Limb (tissue), 2 donors: Measurements from ENCODE around the gene PTPRF.

Experiments used
- DNase-seq, 2 donors: peaks; one replicate each; pipeline ENCODE4 v3.0.0-alpha.2; 2016; ENCODE audit errors: extremely low spot score in 2 of 2

The PTPRF gene

DNA sequence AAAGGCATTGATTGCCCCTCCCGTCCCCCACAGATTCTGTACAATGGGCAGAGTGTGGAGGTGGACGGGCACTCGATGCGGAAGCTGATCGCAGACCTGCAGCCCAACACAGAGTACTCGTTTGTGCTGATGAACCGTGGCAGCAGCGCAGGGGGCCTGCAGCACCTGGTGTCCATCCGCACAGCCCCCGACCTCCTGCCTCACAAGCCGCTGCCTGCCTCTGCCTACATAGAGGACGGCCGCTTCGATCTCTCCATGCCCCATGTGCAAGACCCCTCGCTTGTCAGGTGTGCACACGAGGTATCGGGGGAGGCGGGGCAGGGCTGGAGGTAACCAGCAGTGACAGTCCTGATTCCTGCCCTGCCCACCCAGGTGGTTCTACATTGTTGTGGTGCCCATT is 74.5 kb downstream of the PTPRF start:
- no peak for DNase-seq

- no peak for DNase-seq
Observed at GRCh38 chr1:43605766-43606165, 75.1 kb downstream of the PTPRF start.

DNA sequence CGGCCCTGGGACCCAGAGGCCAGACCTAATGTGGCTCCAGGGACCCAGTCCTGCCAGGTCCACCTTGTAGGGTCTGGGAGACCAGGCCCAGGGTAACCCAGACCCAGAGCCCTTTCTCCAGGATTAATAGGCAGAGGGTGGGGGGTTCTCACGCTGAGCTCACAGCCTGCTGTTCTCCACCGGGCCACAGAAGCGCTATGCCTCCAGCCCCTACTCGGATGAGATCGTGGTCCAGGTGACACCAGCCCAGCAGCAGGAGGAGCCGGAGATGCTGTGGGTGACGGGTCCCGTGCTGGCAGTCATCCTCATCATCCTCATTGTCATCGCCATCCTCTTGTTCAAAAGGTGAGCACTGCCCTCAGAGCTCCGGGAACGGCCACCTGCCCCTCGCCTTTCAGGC is 75.9 kb downstream of the PTPRF start:
- DNase-seq: no peak

- DNase-seq: no peak
Observed at GRCh38 chr1:43608827-43609226, 78.1 kb downstream of the PTPRF start.

GRCh38 chr1:43610339-43610738 is 79.7 kb downstream of the PTPRF start:
- no peak for DNase-seq

DNA sequence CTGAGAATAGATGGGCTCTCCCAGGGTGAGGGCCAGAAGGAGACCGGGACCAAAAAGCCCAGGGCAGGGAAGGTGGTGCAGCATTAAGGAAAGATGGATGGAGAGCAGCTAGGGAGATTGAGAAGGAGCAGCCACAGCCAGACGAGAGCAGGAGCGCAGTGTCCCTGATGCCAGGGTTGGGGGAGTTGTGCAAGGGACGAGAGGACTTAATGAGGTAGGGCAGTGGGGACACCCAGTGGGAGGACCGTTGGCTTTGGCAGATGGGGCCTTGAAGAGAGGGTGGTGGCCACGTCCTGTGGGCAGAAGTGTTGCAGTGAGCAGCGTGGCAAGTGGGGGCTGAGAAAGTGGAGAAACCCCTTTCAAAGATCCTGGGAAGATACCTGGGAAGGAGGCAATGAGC is 81.3 kb downstream of the PTPRF start:
- DNase-seq: no peak

- no peak for DNase-seq
Observed at GRCh38 chr1:43612406-43612805, 81.7 kb downstream of the PTPRF start.

DNA sequence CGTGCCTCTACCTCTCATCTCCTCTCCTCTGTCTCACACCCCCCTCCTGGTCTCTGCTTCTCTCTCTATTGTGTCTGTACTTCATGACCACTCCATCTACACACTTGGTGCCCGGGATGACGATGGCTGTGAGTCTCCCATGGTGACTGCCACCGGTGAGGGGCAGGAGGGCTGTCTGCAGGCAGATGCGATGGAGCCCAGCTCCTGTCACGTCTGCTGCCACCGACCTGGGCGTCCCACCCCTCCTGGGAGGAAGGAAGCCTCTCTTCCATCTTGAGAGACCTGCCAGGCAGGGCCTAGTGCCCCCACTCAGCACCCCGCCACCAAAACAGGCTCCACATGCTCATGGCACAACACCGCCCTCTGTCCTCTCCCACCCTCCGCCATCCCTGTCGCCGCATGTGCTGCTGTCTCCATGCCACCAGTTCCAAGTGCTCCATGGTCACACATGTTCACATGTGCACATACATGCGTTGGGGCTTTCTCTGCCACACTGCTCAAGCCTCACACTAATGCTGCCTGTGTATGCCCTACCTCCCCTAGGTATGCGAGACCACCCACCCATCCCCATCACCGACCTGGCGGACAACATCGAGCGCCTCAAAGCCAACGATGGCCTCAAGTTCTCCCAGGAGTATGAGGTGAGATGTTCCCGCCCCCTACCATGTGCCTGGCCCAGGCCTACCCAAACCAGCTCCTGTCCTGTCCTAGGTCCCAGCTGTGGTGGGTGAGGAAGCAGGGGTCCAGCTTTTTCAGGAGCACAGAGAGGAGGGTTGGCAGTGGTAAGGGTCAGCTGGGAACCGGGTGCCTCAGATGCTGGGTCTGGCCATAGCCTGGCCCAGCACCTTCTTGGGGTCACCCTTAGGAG is 82.6 kb downstream of the PTPRF start:
- DNase-seq: no peak

DNA sequence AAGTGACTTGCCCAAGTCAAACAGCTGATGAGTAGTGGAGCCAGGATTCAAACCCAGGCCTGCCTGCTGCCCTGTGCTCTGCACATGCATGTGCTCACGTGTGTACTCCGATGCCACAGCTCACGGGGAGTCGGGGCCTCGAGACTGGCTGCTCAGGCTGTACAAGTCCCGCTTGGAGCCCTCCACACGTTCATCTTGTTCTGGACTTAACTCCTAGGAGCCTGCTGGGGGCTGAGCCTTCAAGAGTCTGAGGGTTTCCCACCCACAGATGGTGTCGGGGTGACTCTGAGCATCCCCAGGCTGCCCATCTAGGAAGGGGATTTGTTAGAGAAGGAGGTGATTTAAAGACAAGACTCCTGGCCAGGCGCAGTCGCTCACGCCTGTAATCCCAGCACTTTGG is 83.5 kb downstream of the PTPRF start:
- no peak for DNase-seq

GRCh38 chr1:43614891-43615290 is 84.2 kb downstream of the PTPRF start:
- DNase-seq: no peak

DNA sequence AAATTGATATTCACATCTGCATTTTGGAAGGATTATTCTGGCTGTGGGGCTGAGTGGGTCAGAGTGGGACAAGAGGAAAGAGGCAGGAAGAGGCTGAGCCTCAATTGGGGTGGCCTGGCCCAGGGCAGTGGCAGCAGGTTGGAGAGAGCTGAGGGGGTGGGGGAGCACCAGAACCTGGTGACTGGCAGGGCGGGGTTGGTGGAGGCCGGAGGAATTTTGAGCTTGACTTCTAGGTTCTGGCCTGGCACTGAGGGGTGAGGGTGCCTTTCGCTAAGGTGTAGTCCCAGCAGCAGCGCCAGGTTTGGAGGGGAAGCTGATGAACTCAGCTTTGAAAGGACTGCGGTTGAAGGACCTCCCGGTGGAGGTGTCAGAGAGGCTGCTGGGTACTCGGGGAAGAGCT is 85.7 kb downstream of the PTPRF start:
- DNase-seq: no peak

DNA sequence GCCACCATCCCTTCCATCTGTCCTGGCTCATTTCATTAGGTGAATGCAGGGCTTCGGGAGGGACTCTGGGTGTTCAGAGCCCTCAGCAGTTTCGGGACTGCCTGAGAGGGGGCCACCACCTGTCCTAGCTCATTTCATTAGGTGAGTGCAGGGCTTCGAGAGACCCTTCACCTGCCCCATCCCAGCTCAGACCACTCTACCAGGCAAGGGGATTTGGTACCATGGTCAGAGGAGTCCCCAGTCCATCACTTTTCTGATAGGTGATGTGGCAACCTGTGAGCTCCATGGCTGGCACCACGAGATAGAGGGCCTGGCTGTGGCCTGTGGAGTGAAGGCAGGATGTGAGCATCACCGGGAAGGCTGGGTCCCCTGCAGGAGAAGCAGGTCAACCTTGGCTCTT is 86.3 kb downstream of the PTPRF start:
- no peak for DNase-seq

- no peak for DNase-seq
Observed at GRCh38 chr1:43617668-43618067, 87.0 kb downstream of the PTPRF start.

DNA sequence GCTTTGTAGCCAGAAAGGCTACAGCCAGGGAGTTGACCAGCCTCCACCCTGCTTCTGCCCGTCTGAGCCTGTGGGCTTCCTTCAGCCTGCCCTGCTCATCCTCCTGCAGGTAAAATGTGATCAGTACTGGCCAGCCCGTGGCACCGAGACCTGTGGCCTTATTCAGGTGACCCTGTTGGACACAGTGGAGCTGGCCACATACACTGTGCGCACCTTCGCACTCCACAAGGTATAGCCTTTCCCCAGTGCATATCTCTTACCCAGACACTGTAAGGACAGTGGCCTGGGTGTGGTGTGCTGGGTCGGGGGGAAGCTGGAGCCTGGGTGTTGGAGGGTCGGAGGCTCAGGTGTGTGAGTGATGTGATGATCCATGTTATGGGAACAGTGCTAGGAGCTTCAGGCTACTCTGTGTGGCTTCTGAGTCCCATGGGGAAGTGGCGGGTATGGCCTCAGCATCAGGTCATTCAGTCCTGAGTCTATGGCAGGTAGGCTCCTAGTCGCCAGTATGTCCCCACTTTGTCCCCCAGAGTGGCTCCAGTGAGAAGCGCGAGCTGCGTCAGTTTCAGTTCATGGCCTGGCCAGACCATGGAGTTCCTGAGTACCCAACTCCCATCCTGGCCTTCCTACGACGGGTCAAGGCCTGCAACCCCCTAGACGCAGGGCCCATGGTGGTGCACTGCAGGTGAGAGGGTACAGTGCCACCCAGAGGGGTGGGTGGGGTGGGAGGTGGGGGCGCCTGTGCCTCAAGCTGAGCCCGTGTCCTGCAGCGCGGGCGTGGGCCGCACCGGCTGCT is 88.0 kb downstream of the PTPRF start:
- no peak for DNase-seq

DNA sequence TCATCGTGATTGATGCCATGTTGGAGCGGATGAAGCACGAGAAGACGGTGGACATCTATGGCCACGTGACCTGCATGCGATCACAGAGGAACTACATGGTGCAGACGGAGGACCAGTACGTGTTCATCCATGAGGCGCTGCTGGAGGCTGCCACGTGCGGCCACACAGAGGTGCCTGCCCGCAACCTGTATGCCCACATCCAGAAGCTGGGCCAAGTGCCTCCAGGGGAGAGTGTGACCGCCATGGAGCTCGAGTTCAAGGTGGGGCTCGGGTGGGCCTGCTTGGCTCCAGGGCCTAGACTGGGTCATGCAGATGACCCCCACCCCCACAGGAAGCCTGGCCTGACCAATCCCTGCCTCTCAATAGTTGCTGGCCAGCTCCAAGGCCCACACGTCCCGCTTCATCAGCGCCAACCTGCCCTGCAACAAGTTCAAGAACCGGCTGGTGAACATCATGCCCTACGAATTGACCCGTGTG is 88.7 kb downstream of the PTPRF start:
- no peak for DNase-seq

GRCh38 chr1:43619996-43620920 is 89.6 kb downstream of the PTPRF start:
- DNase-seq: no peak

DNA sequence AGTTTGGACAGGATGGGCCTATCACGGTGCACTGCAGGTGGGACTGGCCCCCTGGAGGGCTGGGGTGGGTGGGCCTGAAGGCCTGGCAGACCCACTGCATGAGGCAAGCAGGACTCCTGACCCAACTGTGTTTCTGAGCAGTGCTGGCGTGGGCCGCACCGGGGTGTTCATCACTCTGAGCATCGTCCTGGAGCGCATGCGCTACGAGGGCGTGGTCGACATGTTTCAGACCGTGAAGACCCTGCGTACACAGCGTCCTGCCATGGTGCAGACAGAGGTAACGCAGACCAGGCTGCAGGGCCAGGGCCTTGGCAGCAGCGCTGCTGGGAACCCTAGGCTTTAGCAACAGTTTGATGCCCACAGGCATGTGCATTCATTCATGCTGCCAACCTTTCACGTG is 90.3 kb downstream of the PTPRF start:
- DNase-seq: no peak

- DNase-seq: no peak
Observed at GRCh38 chr1:43621386-43621785, 90.7 kb downstream of the PTPRF start.

DNA sequence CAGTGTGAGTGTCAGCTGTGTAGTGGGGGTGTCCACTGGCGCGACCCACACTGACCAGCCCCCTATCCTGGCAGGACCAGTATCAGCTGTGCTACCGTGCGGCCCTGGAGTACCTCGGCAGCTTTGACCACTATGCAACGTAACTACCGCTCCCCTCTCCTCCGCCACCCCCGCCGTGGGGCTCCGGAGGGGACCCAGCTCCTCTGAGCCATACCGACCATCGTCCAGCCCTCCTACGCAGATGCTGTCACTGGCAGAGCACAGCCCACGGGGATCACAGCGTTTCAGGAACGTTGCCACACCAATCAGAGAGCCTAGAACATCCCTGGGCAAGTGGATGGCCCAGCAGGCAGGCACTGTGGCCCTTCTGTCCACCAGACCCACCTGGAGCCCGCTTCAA is 91.2 kb downstream of the PTPRF start:
- no peak for DNase-seq

- DNase-seq: no peak
Observed at GRCh38 chr1:43622471-43622870, 91.8 kb downstream of the PTPRF start.

GRCh38 chr1:43622901-43623780 is 92.5 kb downstream of the PTPRF start:
- no peak for DNase-seq
